Muscle of back (tissue), 11 donors: Measurements from ENCODE around the gene RNF220. TPM values are rescaled to one million over a fixed set of nuclear protein-coding genes. Genes with fewer than 3 reads are reported as not detected.
"Not testable (repeated sequence)": the region's sequence is repeated elsewhere in the genome, so short reads cannot be mapped to it uniquely, and the experiment has no call there.

Experiments used
- DNase-seq, 3 donors: peaks; one replicate each; pipeline versions ENCODE4 v3.0.0 to v3.0.0-alpha.2; 2013
- polyA plus RNA-seq, 10 donors: library from polyadenylated mRNA; unstranded; fragments of 120-200 nt; gene quantifications; one replicate each; pipeline ENCODE4 v1.2.1, GENCODE V29; 2013; ENCODE audit not compliant: insufficient read length in 10 of 10

The RNF220 gene
- polyA plus RNA-seq, 10 donors = 42.6 to 70.8 (median 54.1) TPM

DNA sequence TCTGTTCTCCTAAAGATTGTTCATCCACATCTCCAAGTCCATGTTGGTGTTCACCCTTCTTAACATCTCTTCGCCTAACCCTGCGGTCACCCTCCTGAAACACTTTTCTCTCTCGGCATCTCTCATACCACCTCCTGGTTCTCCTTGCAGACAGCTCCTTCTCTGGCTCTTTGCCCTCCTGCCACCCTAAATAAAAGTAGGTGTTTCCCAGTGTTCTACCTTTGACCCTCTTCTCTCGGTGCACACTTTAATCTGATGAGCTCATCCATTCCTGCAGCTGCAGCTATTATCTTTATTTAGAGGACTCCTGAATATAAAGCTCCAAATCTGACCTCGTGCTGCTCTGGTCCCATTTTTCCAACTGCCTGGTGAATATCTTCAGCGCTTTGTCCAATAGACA, 142.3 kb downstream of the RNF220 start:
- no peak for DNase-seq

DNA sequence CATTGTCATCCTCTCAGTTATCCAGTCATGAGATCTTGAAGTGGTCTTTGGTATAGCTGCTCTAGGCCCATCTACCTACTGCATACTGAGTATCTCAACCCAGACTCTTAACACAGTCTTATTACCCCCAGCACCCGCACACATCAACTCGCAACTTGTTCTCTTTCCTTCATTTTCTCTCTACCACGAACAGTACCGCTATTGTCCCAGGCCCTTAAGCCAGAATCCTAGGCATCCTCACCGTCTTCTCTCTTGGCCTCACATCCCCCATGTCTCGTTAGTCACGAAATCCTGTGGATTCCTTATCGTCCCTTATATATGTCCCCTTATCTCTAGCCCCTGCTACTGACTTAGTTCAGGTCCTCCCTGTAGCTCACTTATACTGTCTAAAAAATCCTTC, 142.8 kb downstream of the RNF220 start:
- no peak for DNase-seq

DNA sequence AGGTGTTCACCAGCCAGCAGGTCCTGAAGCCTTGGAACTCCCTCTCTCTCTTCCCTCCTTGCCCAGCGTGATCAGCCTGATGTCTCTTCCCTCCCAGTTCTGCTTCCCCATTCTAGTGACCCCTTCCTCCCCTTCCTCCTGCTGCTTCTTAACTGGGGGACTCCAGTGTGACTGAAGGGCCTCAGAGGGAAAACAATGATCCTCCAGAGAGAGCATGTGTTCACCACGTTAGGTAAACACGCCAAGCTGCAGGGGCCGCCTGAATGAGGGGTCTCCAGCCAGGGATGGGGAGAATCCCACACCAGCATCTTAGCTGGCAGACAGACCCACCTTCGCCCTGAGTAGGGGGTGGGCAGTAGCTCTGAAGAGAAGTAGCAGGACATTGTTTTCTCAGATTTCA, 144.5 kb downstream of the RNF220 start:
- DNase-seq = no peak

DNA sequence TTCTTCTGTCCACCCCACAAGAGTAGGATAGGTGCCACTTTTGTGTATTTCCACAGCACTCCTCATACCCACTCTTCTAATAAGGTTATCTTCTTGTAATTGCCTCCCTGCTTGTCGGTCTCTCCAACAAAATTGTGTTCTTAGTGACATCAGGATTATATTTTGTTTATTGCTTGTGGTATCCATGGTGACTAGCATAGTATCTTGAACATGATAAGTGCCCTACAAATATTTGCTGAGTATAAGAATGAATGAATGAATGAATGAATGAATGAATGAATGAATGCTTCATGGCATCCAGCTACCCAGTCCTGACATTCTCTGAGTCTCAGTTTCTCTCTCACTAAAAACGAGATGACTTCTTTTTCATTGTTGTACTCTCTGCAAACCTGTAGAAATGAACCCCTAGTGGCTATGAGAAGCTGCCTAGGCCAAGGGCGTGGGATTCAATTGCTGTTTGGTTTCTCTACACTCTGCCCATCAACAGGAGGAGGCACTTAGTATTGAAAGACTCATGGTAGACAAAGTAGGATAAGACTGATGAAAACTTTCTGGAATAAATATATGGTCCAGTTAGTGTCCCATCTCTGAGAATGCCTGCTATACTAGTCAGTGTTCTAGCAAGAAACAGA, 148.2 kb downstream of the RNF220 start:
- DNase-seq = no peak

DNA sequence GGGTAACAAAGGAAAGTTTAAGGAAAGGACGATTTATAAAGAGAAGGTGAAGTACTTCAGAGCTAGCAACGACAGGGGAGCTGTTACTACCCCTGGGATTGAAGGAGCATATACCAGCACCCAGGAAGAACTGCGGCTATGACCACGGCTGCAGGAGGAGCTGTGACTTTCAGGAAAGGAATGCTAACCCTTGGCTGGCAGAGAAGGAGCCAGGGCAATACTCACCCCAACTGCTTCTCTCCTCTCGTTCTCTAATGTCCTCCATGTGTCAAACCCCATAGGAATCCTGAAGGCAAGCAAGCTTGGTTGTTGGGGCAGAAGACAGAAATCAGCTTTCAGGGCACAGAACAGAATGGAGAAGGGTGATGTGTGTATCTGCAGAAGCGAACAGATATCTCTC, 148.7 kb downstream of the RNF220 start:
- DNase-seq = no peak

DNA sequence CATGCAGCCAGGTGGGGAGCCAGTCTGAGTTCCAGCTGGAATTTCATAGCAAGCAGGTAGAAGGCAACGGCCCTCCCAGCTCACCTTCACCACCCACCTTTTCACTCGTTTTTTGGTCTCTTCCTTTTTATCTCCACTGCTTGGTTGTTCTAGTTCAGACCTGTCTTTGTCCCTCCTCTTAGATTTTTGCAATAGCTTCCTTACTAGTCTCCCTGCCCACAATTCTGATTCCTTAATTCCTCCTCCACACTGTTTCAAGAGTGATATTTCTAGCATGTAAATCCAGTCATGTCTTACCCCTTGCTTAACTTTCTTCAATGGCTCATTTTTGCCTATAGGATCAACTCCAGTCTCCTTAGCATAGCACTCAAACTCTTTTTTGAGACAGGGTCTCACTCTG, 149.7 kb downstream of the RNF220 start:
- no peak for DNase-seq

DNA sequence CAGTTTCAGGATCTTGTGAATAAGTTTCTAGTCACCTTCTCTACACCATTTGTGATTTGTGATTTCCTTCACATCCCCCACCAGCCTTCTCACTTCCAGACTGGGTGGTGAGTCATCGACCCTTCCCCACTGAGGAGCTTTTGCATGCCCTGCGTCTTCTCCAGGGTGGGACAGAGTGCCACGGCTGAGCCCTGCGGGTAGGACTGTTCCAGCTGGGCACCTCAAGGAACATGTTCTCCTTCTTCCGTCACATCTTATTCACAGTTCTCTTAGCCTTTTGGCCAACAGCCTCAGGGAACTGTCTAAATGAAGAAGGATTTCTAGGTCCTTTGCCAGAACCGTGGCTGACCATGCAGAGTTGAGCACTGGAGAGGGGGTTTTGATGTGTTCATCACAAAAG, 152.7 kb downstream of the RNF220 start:
- no peak for DNase-seq

DNA sequence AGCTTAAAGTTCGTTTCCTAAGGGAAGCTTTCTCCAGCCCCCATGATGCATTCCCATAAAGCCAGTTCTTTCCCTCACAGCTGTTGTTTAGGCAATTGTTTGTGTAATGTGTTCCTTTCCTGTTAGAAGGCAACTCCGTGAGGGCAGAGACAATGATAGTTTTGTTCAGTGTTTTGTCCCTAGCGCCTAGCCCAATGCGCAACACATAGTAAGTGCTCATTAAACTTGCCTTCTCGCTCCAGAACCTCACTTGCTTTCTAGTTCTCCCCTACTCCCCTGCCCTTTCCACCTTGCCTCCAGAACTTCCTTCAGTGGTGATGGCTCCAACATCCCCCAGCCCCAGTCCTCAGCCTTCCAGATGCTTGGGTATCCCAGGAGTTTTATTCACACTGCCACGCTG, 153.8 kb downstream of the RNF220 start:
- no peak for DNase-seq

DNA sequence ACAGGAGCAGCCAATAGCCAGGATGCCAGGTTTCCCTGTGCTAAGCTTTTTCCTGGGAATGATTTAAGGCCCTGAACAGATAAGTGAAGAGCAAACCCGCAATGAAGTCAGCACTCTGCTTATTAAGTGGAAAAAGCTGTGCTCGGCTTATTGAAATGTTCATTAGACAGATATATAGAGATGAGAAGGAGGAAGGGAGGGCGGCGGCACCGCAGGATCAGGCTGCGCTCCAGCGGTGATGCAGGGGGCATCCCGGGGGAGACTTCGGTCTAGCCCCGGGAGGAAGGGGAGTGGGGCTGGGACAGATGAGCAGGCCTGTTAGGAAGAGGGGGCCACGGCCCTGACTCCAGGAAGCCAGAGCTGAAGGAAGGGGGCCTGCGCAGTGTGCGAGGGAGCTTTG, 154.3 kb downstream of the RNF220 start:
- peak in 1 of 3 donors; percentile 10 for DNase-seq

DNA sequence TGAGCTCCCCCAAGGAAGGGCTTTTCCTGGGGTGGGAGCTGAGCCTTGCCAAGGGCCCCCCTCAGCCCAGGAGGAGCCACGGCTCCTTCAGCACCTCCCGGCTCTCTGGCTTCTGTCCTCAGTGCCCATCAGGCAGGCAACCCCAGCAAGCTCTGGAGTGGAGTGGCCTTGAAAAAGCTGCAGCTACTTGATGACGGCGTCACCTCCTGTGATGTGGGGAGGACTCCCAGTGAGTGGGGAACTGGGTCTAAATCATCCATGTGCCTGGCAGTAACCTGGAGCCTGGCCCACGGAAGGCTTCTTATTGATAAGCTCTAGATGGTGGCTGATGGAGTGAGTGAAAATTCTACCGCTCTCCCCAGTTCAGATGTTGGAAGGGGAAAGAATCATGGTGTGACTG, 154.9 kb downstream of the RNF220 start:
- DNase-seq = no peak

DNA sequence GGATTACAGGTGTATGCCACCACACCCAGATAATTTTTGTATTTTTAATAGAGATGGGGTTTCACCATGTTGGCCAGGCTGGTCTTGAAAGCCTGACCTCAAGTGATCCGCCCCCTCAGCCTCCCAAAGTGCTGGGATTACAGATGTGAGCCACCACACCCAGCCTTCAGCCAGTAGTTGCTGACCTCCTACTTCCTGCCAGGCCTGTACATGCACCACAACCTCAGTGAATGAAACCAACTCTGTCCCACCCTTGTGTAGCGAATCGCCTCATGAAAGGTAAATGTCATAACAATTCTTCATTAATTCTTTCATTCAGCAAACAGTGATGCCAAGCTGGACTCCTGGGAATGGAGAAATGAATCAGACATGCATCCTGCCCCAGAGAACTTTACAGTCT, 155.6 kb downstream of the RNF220 start:
- DNase-seq = not testable (repeated sequence)

DNA sequence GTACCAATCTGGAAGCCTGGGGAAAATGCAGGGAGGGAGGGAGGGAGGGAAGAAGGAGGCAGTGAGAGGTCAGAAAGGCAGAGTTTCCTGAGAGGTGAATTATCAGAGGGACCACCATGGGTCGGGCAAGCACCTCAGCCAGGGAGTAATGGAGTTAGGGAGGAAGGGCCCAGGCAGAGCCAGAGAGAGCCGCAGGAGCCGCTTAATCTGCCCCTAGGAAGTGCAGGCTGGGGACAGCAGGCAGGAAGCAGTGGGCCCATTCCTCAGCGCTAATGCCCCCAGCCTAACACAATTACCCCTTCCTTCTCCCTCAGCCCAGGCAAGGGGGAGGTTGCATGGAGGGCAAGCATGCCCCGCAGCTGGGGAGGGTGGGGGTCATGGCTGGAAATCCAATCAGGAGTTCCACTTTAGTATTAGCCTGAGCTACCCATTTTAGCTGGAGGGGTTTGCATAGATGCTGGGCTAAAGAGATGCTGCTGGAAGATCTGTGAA, 160.2 kb downstream of the RNF220 start:
- no peak for DNase-seq

DNA sequence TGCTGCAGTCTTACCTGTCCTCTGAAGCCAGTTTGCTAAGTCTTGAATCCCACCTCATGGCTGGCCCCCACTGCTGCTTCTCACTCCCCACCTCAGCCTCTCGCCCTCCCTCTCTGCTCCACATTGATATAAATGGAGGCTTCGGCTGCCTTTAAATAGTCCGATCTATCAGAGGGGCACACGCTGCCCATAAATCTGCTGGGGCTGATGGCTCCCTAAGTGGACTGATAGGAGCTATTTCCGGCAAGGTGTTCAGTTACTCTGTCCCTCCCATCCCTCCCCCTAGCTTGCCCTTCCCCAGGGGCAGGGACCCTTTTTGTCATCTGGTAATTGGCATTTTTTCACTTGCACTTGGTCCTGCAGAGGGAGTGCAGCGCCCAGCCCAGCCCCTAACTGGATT, 160.8 kb downstream of the RNF220 start:
- no peak for DNase-seq

DNA sequence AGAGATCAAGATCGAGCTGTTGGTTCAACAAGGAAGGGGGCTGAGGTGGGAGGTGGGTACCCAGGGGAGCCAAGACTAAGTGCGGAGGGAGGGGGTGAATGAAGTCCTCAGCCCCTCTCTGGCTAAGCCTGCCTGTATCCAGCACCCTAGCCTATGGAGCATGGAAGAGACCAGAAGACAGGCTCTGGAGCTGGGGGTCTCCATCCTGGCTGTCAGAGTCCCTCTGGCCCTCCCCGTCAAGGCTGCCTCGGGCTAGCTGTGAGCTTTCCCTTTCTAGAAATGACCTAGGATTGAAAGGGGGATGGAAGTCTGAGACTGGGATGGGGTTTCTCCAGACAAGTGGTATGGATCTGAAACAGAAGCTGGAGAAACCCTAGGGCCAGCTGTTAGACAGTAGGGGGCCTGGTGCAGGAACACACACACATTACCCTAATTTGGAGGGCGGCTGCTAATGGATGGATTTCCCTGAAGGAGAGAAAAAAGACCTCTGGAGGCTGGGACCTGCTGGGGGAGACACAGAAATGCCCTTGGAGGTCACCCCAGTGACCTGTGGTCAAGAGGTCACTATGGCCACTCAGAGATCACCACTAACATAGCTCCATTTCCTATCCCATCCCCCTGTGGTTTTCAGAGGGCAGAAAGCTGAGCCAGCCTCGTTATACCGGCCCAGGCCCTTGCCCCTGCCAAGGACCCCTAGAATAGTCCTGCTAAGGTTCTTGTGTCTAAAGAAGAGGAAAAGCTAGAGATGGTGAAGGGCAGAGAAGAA, 161.4 kb downstream of the RNF220 start:
- no peak for DNase-seq

DNA sequence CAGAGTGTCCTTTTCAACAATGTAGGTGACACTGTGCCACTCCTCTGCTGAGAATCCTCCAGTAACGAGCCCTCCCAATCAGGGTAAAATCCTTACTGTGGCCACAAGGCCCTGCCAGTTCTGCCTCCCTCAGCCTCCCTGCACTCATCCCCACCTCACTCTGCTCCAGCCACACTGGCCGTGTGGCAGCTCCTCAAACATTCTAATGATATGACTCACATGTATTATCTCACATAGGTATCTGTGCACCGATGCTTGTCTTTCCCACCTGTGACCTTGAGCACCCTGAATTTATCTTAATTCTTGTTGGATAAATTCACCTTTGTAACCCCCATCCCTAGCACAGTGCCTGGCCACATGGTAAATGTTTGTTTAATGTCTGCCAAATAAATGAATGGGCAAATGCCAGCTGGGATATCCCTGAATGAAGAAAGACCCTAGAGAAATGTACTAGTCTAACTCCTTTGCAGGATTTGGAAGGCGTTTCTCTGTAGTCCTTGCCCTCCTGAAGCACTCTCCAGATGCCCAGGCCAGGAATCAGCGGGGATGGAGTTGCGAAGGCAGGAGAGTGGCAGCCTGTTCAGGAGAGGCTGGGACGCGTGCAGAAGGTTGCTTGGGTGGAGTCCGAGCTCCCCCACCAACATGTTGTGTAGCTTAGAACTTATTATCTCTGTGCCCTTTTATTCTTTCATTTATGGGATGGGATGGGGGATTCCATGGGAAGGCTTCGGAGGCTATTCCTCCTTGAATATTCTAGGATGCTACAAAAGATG, 163.3 kb downstream of the RNF220 start:
- DNase-seq = no peak

DNA sequence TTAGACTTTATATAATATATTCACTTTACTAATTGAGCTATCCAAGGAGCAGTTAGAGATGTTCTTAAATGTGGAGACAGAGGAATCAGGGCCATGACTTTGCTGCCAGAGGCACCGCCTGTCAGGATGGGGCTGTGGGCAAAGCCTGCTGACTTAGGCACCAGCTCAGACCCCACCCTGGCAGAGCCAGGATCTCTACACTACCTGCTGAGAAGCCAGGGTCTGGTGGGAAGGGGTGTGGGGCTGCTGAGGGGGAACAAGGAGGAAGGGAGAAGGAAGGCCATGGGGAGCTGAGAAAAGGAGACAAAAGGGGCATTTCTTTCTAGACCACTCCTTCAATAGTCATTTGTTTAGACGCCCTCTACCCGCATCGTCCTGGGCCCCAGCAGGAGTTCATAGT, 164.4 kb downstream of the RNF220 start:
- DNase-seq = no peak

DNA sequence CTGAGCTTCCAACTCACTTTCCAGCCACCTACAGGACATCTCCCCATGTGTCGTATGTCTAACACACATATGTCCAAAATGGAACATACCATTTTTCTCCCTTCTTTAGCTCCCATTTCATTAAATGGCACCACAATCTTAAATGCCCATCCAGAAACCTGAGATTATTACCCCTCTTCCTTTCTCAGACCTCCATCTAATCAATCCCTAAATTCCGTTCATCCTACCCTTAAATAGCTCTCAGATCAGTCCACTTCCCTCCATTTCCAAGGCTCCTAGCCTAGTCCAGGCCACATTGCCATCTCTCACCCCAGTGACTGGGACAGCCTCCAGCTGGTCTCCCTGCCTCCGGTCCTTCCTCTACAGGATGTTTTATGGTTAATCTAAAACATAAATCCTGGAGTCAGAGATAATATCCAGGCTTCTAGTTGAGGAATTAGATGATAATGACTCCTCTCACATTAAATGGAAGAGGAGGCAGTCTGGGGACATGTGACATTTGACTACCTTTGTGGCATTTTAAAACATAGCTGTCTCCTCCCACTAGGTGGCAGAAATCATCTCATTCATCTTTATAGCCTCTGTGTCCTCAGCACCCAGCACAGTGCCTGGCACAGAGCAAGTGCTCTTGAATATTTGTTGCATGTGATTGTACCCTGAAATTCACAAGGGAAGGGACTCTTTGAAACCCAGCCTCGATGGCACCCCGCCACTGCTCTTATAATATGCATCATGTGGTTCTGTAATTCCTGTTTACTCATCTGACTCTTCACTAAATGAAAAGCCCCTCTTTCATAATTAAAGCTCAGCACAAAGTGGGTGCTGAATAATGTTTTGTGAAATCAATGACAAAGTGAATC, 166.9 kb downstream of the RNF220 start:
- DNase-seq = no peak

DNA sequence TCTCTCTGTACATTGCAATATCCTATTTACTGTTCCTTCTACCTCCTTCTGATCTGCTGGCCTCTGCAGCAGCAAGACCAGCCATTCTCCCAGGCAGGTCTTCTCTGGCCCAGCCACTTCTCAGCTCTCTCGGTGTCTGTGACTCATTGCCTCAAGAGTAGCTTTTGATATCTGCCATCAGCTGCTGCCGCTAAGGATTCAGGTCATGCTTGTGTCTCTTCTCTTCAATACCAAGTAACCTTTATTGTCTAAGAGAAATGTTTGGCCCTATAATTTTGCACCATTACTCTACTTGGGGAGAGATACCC, 167.5 kb downstream of the RNF220 start:
- DNase-seq = no peak

DNA sequence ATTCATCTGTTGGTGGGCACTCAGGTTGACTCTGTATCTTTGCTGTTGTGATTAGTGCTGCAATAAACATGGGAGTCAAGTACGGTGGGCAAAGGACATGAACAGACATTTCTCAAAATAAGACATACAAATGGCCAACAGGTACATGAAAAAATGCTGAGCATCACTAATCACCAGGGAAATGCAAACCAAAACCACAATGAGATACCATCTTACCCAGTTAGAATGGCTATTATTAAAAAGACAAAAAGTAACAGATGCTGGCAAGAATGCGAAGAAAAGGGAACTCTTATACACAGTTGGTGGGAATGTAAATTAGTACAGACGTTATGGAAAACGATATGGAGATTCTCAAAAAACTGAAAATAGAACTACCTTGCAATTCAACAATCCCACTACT, 170.3 kb downstream of the RNF220 start:
- DNase-seq = no peak

DNA sequence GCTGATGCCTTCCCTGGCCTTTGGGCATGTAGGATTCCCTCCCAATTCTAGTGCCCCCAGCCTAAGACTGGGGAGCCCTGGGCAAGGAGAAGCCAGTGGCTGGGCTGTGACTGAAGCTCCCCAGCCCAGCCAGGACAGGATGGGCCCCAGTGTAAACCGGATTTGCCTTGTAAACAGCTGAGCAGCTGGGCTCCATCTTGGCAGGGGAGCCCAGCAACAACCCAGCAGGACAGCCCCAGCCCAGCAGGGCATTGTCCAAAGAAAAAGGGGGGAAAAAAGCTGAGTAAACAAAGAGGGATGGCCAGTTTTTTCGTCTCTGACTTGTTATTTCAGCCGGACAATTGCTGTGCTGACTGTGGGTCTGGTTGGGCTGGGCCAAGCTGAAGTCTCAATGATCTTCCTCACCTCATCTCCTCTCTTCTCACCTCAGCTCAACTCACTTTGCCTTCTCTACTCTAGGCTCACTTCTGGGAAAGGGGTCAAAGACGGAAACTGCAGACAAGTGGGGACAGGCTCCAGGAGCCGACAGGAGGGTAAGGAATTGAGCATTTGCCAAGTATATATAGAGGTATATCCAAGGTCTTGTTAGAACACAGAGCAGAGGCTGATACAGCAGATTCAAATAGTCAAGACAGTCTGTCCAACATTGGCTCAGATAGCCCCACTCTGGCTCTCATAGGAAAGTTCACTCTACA, 171.5 kb downstream of the RNF220 start:
- DNase-seq = no peak

DNA sequence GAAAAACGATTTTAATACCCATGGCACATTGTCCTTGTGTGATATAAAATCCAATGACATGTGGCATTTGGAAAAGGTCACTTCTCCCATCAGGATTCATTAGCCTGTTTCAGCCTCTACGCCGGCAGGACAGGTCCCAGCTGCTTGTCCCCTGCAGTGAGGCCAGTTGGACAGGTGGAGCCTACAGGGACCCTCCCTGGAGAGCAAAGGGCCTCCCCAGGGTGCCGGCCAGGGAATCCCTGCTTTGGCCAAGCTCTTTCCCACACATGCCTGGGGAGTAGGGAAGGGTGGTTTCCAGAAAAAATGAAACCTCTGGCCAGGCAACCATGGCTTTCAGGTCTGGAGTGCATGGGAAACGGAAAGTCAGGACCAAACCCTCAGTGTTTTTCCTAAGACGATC, 176.2 kb downstream of the RNF220 start:
- DNase-seq = no peak
